K562 (cell line): ENCODE results near the gene NOL11. TPM values are rescaled to one million over a fixed set of nuclear protein-coding genes. Genes with fewer than 3 reads are reported as not detected.

Experiments used
- CBFA2T2 ChIP-seq: fragments of 450-650 bp; conservative IDR thresholded peaks from 2 replicates; pipeline ENCODE4 v1.6.1; 2017; ENCODE audit warnings: mild to moderate bottlenecking
- CBX2 ChIP-seq: fragments of 200-600 bp; sonication (generic); IDR thresholded peaks from one replicate; pipeline ENCODE4 v1.6.1; 2012; ENCODE audit warnings: mild to moderate bottlenecking, low read length, inconsistent platforms; ENCODE audit not compliant: insufficient read depth, poor library complexity, severe bottlenecking
- DPF2 ChIP-seq: fragments of 450-650 bp; IDR thresholded peaks from 2 replicates; pipeline ENCODE4 v1.6.1; 2016
- ELF2 ChIP-seq: fragments of 250-450 bp; sonication (Bioruptor Pico); IDR thresholded peaks from 2 replicates; pipeline ENCODE4 v1.5.0; 2021; ENCODE audit warnings: mild to moderate bottlenecking
- HDAC1 ChIP-seq, 2 experiments: fragments of 450-650 bp; IDR thresholded peaks; 2 replicates each; pipeline ENCODE4 v1.6.1; 2016 to 2017; ENCODE audit warnings: inconsistent platforms in 1 of 2, mild to moderate bottlenecking in 1 of 2, moderate library complexity in 1 of 2
- HMGN3 ChIP-seq: IDR thresholded peaks from 2 replicates; pipeline ENCODE4 v1.6.1; 2011; ENCODE audit warnings: borderline replicate concordance, low read depth, mild to moderate bottlenecking, mixed read lengths, low read length; ENCODE audit not compliant: insufficient read length; ENCODE audit errors: extremely low read depth
- MAFK ChIP-seq: IDR thresholded peaks from 2 replicates; pipeline ENCODE4 v1.6.1; 2011; ENCODE audit warnings: low read length, improper control_type of control experiment
- NCOA6 ChIP-seq: fragments of 450-650 bp; IDR thresholded peaks from 2 replicates; pipeline ENCODE4 v1.6.1; 2017; ENCODE audit warnings: mild to moderate bottlenecking
- RAD21 ChIP-seq, 2 experiments: fragments of 250-450 bp in 1 of 2; fragments of 450-650 bp in 1 of 2; sonication (Bioruptor Pico) in 1 of 2; formaldehyde crosslinking in 1 of 2; IDR thresholded peaks in 1 of 2; conservative IDR thresholded peaks in 1 of 2; 2 replicates each; pipeline versions ENCODE4 v1.4.0 to v1.8.0; 2020 to 2022; ENCODE audit warnings: mild to moderate bottlenecking in 2 of 2, moderate library complexity in 1 of 2
- TBL1XR1 ChIP-seq, 2 experiments: IDR thresholded peaks; 2 replicates each; pipeline ENCODE4 v1.6.1; 2012; ENCODE audit warnings: improper control_type of control experiment in 2 of 2, low read length in 2 of 2, mild to moderate bottlenecking in 1 of 2
- polyA plus RNA-seq, 8 experiments: library from polyadenylated mRNA; depleted of rRNA in 4 of 8; stranded (reverse) in 5 of 8; unstranded in 3 of 8; fragments of >200 nt; fragmentation: Nextera tagmentation in 2 of 8; fragmentation: Illumina TruSeq in 1 of 8; extraction: Ambion mirVana in 2 of 8; extraction: Trizol in 1 of 8; gene quantifications; 2 replicates each; pipeline versions ENCODE4 v1.2.1 to v1.2.3, GENCODE V29; 2011 to 2014; ENCODE audit warnings: inconsistent platforms in 1 of 8, missing spikeins in 1 of 8
- total RNA-seq, 7 experiments: library from RNA; depleted of rRNA in 6 of 7; stranded (reverse); fragments of >200 nt in 6 of 7; fragmentation: Illumina TruSeq in 2 of 7; extraction: Trizol in 2 of 7; gene quantifications; 2 replicates each; pipeline versions ENCODE4 v1.2.1 to v1.2.3, GENCODE V29; 2011 to 2021; ENCODE audit warnings: low replicate concordance in 1 of 7
- TF ChIP-seq, protein P1 (sequence below): fragments of 250-450 bp; sonication (Bioruptor Pico); IDR thresholded peaks from 2 replicates; pipeline ENCODE4 v1.8.0; 2022; ENCODE audit warnings: moderate library complexity, mild to moderate bottlenecking, inconsistent platforms
- TF ChIP-seq, protein P2 (sequence below): fragments of 150-350 bp; IDR thresholded peaks from 2 replicates; pipeline ENCODE4 v1.6.1; 2014; ENCODE audit warnings: low read depth, mild to moderate bottlenecking, low read length, borderline replicate concordance
- TF ChIP-seq, protein P3 (sequence below), 2 experiments: fragments of 450-650 bp; IDR thresholded peaks; 2 replicates each; pipeline ENCODE4 v1.6.1; 2018; ENCODE audit warnings: mild to moderate bottlenecking in 2 of 2, low read depth in 1 of 2; ENCODE audit not compliant: partially characterized antibody in 2 of 2
- TF ChIP-seq, protein P4 (sequence below): IDR thresholded peaks from 3 replicates; pipeline ENCODE4 v1.6.1; 2011; ENCODE audit warnings: borderline replicate concordance, mild to moderate bottlenecking; ENCODE audit not compliant: insufficient read length, insufficient read depth

NOL11 gene
- total and polyA plus RNA-seq, 9 of the 15 experiments (the other 6 are each of a cell fraction or from before 2014, with no cell fraction given): 61.1 to 175 (median 121) TPM

DNA sequence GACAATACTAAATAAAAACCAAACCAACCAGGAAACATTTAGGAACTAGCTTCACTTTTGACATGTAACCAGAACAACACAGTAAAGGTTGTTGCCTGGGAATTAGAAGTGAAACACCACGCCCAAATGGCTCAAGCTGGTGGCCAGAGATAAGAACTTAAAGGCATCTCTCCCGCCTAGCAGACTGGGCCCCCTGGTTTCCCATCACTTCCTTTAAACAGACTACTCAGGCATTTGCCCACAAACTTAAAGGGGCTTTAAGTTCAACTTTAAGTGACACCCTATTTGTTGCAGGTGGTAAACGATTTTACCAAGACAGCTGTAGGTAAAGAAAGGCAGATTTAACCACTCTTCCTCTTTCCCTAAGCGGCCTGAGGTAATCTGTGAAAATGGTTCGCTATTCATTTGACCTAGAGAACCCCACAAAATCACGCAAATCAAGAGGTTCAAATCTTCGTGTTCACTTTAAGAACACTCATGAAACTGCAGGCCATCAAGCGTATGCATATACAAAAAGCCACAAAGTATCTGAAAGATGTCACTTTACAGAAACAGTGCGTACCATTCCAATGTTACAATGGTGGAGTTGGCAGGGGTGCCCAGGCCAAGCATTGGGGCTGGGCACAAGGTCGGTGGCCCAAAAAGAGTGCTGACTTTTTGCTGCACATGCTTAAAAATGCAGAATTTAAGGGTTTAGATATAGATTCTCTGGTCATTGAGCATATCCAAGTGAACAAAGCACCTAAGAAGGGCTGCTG, 66.8 kb downstream of the NOL11 start (continued):
- TF ChIP-seq, protein P1, sequence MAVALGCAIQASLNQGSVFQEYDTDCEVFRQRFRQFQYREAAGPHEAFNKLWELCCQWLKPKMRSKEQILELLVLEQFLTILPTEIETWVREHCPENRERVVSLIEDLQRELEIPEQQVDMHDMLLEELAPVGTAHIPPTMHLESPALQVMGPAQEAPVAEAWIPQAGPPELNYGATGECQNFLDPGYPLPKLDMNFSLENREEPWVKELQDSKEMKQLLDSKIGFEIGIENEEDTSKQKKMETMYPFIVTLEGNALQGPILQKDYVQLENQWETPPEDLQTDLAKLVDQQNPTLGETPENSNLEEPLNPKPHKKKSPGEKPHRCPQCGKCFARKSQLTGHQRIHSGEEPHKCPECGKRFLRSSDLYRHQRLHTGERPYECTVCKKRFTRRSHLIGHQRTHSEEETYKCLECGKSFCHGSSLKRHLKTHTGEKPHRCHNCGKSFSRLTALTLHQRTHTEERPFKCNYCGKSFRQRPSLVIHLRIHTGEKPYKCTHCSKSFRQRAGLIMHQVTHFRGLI (CRISPR knock-in tag): peak; percentile 79
- TF ChIP-seq HDAC1 (IDR thresholded peaks at IDR 0.05) (peak in 1 of 2 experiments; percentile 81; a peak in 2 of 4 replicates), HMGN3 (no peak), CBFA2T2 (peak; percentile 83), NCOA6 (peak; percentile 70), RAD21 (CRISPR knock-in tag; conservative IDR thresholded peaks at IDR 0.05 in 1 of 2, IDR thresholded peaks at IDR 0.05 in 1 of 2) (peak; percentile 2 to 21; a peak in 1 of 4 replicates), ELF2 (peak; percentile 73; the same call in 1 of the 2 replicates), TBL1XR1 (IDR thresholded peaks at IDR 0.05; ENCODE audit: low read length in 2 of 2) (peak; percentile 58 to 91; a peak in 3 of 4 replicates), DPF2 (peak; percentile 94), MAFK (peak; percentile 10; the same call in 1 of the 2 replicates), CBX2 (no peak)
- TF ChIP-seq, protein P2, sequence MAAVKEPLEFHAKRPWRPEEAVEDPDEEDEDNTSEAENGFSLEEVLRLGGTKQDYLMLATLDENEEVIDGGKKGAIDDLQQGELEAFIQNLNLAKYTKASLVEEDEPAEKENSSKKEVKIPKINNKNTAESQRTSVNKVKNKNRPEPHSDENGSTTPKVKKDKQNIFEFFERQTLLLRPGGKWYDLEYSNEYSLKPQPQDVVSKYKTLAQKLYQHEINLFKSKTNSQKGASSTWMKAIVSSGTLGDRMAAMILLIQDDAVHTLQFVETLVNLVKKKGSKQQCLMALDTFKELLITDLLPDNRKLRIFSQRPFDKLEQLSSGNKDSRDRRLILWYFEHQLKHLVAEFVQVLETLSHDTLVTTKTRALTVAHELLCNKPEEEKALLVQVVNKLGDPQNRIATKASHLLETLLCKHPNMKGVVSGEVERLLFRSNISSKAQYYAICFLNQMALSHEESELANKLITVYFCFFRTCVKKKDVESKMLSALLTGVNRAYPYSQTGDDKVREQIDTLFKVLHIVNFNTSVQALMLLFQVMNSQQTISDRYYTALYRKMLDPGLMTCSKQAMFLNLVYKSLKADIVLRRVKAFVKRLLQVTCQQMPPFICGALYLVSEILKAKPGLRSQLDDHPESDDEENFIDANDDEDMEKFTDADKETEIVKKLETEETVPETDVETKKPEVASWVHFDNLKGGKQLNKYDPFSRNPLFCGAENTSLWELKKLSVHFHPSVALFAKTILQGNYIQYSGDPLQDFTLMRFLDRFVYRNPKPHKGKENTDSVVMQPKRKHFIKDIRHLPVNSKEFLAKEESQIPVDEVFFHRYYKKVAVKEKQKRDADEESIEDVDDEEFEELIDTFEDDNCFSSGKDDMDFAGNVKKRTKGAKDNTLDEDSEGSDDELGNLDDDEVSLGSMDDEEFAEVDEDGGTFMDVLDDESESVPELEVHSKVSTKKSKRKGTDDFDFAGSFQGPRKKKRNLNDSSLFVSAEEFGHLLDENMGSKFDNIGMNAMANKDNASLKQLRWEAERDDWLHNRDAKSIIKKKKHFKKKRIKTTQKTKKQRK: no peak
- TF ChIP-seq, protein P3, sequence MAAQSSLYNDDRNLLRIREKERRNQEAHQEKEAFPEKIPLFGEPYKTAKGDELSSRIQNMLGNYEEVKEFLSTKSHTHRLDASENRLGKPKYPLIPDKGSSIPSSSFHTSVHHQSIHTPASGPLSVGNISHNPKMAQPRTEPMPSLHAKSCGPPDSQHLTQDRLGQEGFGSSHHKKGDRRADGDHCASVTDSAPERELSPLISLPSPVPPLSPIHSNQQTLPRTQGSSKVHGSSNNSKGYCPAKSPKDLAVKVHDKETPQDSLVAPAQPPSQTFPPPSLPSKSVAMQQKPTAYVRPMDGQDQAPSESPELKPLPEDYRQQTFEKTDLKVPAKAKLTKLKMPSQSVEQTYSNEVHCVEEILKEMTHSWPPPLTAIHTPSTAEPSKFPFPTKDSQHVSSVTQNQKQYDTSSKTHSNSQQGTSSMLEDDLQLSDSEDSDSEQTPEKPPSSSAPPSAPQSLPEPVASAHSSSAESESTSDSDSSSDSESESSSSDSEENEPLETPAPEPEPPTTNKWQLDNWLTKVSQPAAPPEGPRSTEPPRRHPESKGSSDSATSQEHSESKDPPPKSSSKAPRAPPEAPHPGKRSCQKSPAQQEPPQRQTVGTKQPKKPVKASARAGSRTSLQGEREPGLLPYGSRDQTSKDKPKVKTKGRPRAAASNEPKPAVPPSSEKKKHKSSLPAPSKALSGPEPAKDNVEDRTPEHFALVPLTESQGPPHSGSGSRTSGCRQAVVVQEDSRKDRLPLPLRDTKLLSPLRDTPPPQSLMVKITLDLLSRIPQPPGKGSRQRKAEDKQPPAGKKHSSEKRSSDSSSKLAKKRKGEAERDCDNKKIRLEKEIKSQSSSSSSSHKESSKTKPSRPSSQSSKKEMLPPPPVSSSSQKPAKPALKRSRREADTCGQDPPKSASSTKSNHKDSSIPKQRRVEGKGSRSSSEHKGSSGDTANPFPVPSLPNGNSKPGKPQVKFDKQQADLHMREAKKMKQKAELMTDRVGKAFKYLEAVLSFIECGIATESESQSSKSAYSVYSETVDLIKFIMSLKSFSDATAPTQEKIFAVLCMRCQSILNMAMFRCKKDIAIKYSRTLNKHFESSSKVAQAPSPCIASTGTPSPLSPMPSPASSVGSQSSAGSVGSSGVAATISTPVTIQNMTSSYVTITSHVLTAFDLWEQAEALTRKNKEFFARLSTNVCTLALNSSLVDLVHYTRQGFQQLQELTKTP (IDR thresholded peaks at IDR 0.05; ENCODE audit: low read depth in 1 of 2, partially characterized antibody in 2 of 2): peak in 1 of 2 experiments; percentile 62
- TF ChIP-seq, protein P4, sequence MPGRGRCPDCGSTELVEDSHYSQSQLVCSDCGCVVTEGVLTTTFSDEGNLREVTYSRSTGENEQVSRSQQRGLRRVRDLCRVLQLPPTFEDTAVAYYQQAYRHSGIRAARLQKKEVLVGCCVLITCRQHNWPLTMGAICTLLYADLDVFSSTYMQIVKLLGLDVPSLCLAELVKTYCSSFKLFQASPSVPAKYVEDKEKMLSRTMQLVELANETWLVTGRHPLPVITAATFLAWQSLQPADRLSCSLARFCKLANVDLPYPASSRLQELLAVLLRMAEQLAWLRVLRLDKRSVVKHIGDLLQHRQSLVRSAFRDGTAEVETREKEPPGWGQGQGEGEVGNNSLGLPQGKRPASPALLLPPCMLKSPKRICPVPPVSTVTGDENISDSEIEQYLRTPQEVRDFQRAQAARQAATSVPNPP: no peak
